ENCODE data around the gene RGR.

The RGR gene

GRCh38 chr10:84217746-84218145 lies 27.1 kb upstream of the RGR start:
- DNase-seq: no peak

GRCh38 chr10:84221916-84222315 lies 22.9 kb upstream of the RGR start:
- no peak for DNase-seq

GRCh38 chr10:84224411-84225028 lies 20.3 kb upstream of the RGR start:
- DNase-seq: no peak

- no peak for DNase-seq
These were observed 19.3 kb upstream of the RGR start, which contains the start of gene LRIT2 for GRCh38 chr10:84225427-84226173. Gene LRIT2 (minus strand): TSS chr10:84225544. CDS start chr10:84225520, 24 bp downstream.

- no peak for DNase-seq
These were observed 18.2 kb upstream of the RGR start for GRCh38 chr10:84226616-84227015.

- no peak for DNase-seq
These were observed 17.0 kb upstream of the RGR start for GRCh38 chr10:84227810-84228209.

- DNase-seq: no peak
These were observed 14.5 kb upstream of the RGR start for GRCh38 chr10:84230359-84230758.

- no peak for DNase-seq
These were observed 12.5 kb upstream of the RGR start for GRCh38 chr10:84232376-84232775.

GRCh38 chr10:84233940-84234339 lies 10.9 kb upstream of the RGR start:
- DNase-seq: peak in 1 of 56 donors; percentile 33

- DNase-seq: no peak
These were observed 10.4 kb upstream of the RGR start for GRCh38 chr10:84234479-84234878.

- DNase-seq: no peak
These were observed 9.8 kb upstream of the RGR start for GRCh38 chr10:84235096-84235495.

GRCh38 chr10:84236807-84237198 lies 8.1 kb upstream of the RGR start:
- DNase-seq: no peak

- DNase-seq: no peak
These were observed 7.4 kb upstream of the RGR start for GRCh38 chr10:84237199-84238051.

GRCh38 chr10:84238909-84239308 lies 5.9 kb upstream of the RGR start:
- DNase-seq: no peak

- no peak for DNase-seq
These were observed 3.6 kb upstream of the RGR start, which contains the start of gene LRIT1 for GRCh38 chr10:84241185-84241790. Gene LRIT1 (minus strand): TSS chr10:84241546. CDS start chr10:84241439, 107 bp downstream.

- no peak for DNase-seq
These were observed 1.1 kb upstream of the RGR start for GRCh38 chr10:84243759-84244158.

- no peak for DNase-seq
These were observed 2.6 kb downstream of the RGR start for GRCh38 chr10:84247496-84247895.

GRCh38 chr10:84248794-84249193 lies 3.9 kb downstream of the RGR start:
- peak in 2 of 56 donors; percentile 2 to 8 for DNase-seq

- no peak for DNase-seq
These were observed 10.0 kb downstream of the RGR start for GRCh38 chr10:84254552-84255478.

Measured in amygdala (tissue), 56 donors.